CD4-positive, alpha-beta T cell (primary cell): ENCODE measurements around the gene NSL1. TPM values are rescaled to one million over a fixed set of nuclear protein-coding genes. Genes with fewer than 3 reads are reported as not detected.

Experiments used
- ATAC-seq: fragments of 200-7000 bp; cut with Tn5 transposase; one replicate; pipeline ENCODE4 v1.10.0; 2022; ENCODE audit warnings: mild to moderate bottlenecking; ENCODE audit not compliant: poor library complexity
- CTCF ChIA-PET: fragments of 350-600 bp; sonication (Branson Sonifier 250); formaldehyde crosslinking; loops from one replicate; lab custom pipeline; 2021; ENCODE audit warnings: antibody characterized with exemption, inconsistent platforms; lab: Charles Lee
- POLR2A ChIA-PET: fragments of 350-600 bp; sonication (Branson Sonifier 250); formaldehyde crosslinking; loops from one replicate; lab custom pipeline; 2021; ENCODE audit warnings: antibody characterized with exemption, inconsistent platforms; lab: Charles Lee
- DNase-seq, 14 experiments: peaks; one replicate each; pipeline ENCODE4 v3.0.0-alpha.2; 2013 to 2020; ENCODE audit warnings: mixed read lengths in 2 of 14
- H3K27ac ChIP-seq, 2 donors: one replicate each; pipeline versions ENCODE4 v1.5.1 to v1.7.0; 2013; ENCODE audit warnings: low read length in 2 of 2, low read depth in 1 of 2, mild to moderate bottlenecking in 1 of 2
- H3K27me3 ChIP-seq, 2 experiments: 1 replicate in 1 of 2; 2 replicates in 1 of 2; pipeline versions ENCODE4 v1.6.1 to v1.7.0; 2013; ENCODE audit warnings: low read length in 2 of 2, control low read depth in 1 of 2, mild to moderate bottlenecking in 1 of 2, moderate library complexity in 1 of 2; ENCODE audit not compliant: insufficient read depth in 2 of 2, control insufficient read depth in 1 of 2
- H3K36me3 ChIP-seq: one replicate; pipeline ENCODE4 v1.6.1; 2013; ENCODE audit warnings: low read length, control low read depth; ENCODE audit not compliant: insufficient read depth
- H3K4me1 ChIP-seq: one replicate; pipeline ENCODE4 v1.6.1; 2013; ENCODE audit warnings: low read length, control low read depth; ENCODE audit not compliant: insufficient read depth
- H3K4me3 ChIP-seq: one replicate; pipeline ENCODE4 v1.5.1; 2013; ENCODE audit warnings: mild to moderate bottlenecking, low read length, moderate library complexity
- H3K9me3 ChIP-seq, 2 experiments: 1 replicate in 1 of 2; 2 replicates in 1 of 2; pipeline versions ENCODE4 v1.6.1 to v1.7.0; 2013; ENCODE audit warnings: low read length in 2 of 2, mild to moderate bottlenecking in 2 of 2, control low read depth in 1 of 2, moderate library complexity in 1 of 2; ENCODE audit not compliant: control insufficient read depth in 1 of 2, insufficient read depth in 1 of 2
- H3K27ac Mint-ChIP-seq: one replicate; pipeline ENCODE4 v1.8.0; 2020; ENCODE audit warnings: mixed read lengths
- H3K27me3 Mint-ChIP-seq: one replicate; pipeline ENCODE4 v1.8.0; 2021; ENCODE audit warnings: mixed read lengths
- H3K36me3 Mint-ChIP-seq: one replicate; pipeline ENCODE4 v1.8.0; 2021; ENCODE audit warnings: low read depth, mixed read lengths
- H3K4me1 Mint-ChIP-seq: one replicate; pipeline ENCODE4 v1.8.0; 2021; ENCODE audit warnings: low read depth, mixed read lengths
- H3K4me3 Mint-ChIP-seq: one replicate; pipeline ENCODE4 v1.8.0; 2020; ENCODE audit warnings: mild to moderate bottlenecking, mixed read lengths
- H3K9me3 Mint-ChIP-seq: one replicate; pipeline ENCODE4 v1.8.0; 2020; ENCODE audit warnings: mixed read lengths
- CTCF ChIP-seq: fragments of 200-600 bp; IDR thresholded peaks from one replicate; pipeline ENCODE4 v1.8.0; 2022; ENCODE audit warnings: antibody characterized with exemption, mild to moderate bottlenecking
- intact Hi-C, 2 experiments: fragments of 100-400 bp; cut with DNase I in 1 of 2; cut with micrococcal nuclease in 1 of 2; formaldehyde crosslinking; loops; one replicate each; pipeline versions ENCODE4 v1.15.1 to v1.9.0; 2023 to 2025; cut with DNase I, micrococcal nuclease
- total RNA-seq, 174 experiments: library from RNA in 2 of 174; stranded (reverse) in 2 of 174; gene quantifications; one replicate each; pipeline ENCODE4 v1.2.3 and lab custom pipeline; 2021 to 2026

Gene NSL1
- total RNA-seq, 2 experiments from 2014 or later: 14.1 to 15.7 TPM

- peaks cover 68% of the 10 kb centered on the region for H3K36me3 Mint-ChIP-seq
- CTCF ChIA-PET: interaction anchor here (0.8 to 3.6 kb wide), 4 partner anchors 28 to 321 kb away, joined by 3 to 21 read pairs (median 3); no protein-coding TSS in a partner anchor
- no peak overlapping the region for H3K27ac Mint-ChIP-seq
- no peak overlapping the region for H3K4me3 Mint-ChIP-seq
- Histone ChIP-seq H3K4me3 (no peak overlapping the region), H3K27ac (no peak overlapping the region), H3K9me3 (no peaks in the 10 kb centered on the region), H3K36me3 (peaks cover 24% of the 10 kb centered on the region), H3K27me3 (no peaks in the 10 kb centered on the region), H3K4me1 (no peaks in the 10 kb centered on the region)
- no peaks in the 10 kb centered on the region for H3K27me3 Mint-ChIP-seq
- POLR2A ChIA-PET: interaction anchor here (2.4 kb wide), 1 partner anchor 14 kb away, joined by 9 read pairs; the partner anchor contains the start of genes NSL1 and TATDN3
- no peak for ATAC-seq
- H3K4me1 Mint-ChIP-seq: peaks cover 22% of the 10 kb centered on the region
- H3K9me3 Mint-ChIP-seq: no peaks in the 10 kb centered on the region
- no peak for TF ChIP-seq CTCF
- no peak for DNase-seq
- intact Hi-C loops: no loop called here
Measured at GRCh38 chr1:212777151-212777550, 14.4 kb downstream of the NSL1 start.

GRCh38 chr1:212775241-212775640, 16.3 kb downstream of the NSL1 start:
- no peak for TF ChIP-seq CTCF
- DNase-seq (no peak), ATAC-seq (no peak)
- peaks cover 3 to 6% of the 10 kb centered on the region in 2 experiments for H3K9me3 ChIP-seq
- no peak overlapping the region for H3K27ac ChIP-seq
- H3K36me3 ChIP-seq: peaks cover 9% of the 10 kb centered on the region
- Mint-ChIP-seq H3K4me3 (no peak overlapping the region), H3K4me1 (peaks cover 22% of the 10 kb centered on the region), H3K27me3 (no peaks in the 10 kb centered on the region), H3K9me3 (peaks cover under 1% of the 10 kb centered on the region), H3K36me3 (peaks cover 74% of the 10 kb centered on the region), H3K27ac (no peak overlapping the region)
- H3K4me3 ChIP-seq: no peak overlapping the region
- ChIA-PET CTCF (interaction anchor here (3.6 kb wide), 1 partner anchor 110 kb away, joined by 21 read pairs; no protein-coding TSS in a partner anchor), POLR2A (no interaction called here)
- intact Hi-C loops: no loop called here
- no peaks in the 10 kb centered on the region for H3K27me3 ChIP-seq
- no peaks in the 10 kb centered on the region for H3K4me1 ChIP-seq

GRCh38 chr1:212774584-212774983, 17.0 kb downstream of the NSL1 start:
- H3K27ac Mint-ChIP-seq: no peak overlapping the region
- Histone ChIP-seq H3K27me3 (no peaks in the 10 kb centered on the region), H3K27ac (no peak overlapping the region), H3K36me3 (peaks cover 9% of the 10 kb centered on the region), H3K4me1 (no peaks in the 10 kb centered on the region), H3K9me3 (peaks cover 3 to 13% of the 10 kb centered on the region in 2 experiments), H3K4me3 (no peak overlapping the region)
- no peak overlapping the region for H3K4me3 Mint-ChIP-seq
- DNase-seq: peak in 1 of 14 experiments; percentile 18
- ATAC-seq: no peak
- ChIA-PET CTCF (interaction anchor here (1.0 to 3.6 kb wide), 2 partner anchors 109 to 220 kb away, joined by 3 to 21 read pairs; no protein-coding TSS in a partner anchor), POLR2A (no interaction called here)
- intact Hi-C loops: no loop called here
- peaks cover 80% of the 10 kb centered on the region for H3K36me3 Mint-ChIP-seq
- peaks cover 6% of the 10 kb centered on the region for H3K9me3 Mint-ChIP-seq
- no peak for TF ChIP-seq CTCF
- no peaks in the 10 kb centered on the region for H3K27me3 Mint-ChIP-seq
- peaks cover 28% of the 10 kb centered on the region for H3K4me1 Mint-ChIP-seq
